ENCODE results near the gene RELN. TPM values are rescaled to one million over a fixed set of nuclear protein-coding genes. Genes with fewer than 3 reads are reported as not detected.

The RELN gene
- total and polyA plus RNA-seq, 2 of the 13 experiments (the other 11 are each of a cell fraction or from before 2014, with no cell fraction given), result 315 to 332 TPM

GRCh38 chr7:103695521-103695920 lies 293.9 kb downstream of the RELN start:
- Histone ChIP-seq H2AFZ (ENCODE audit: low read length) (no peak overlapping the region), H3K79me2 (ENCODE audit: insufficient read depth, low read length) (no peaks in the 10 kb centered on the region), H3K4me1 (ENCODE audit: insufficient read depth, low read length) (peaks cover 15% of the 10 kb centered on the region), H3K4me3 (replicated peaks in 1 of 3; ENCODE audit: insufficient read depth in 1 of 3, low read depth in 2 of 3, low read length in 3 of 3) (no peak overlapping the region), H3K27ac (ENCODE audit: extremely low read length, insufficient read depth, low read length) (no peak overlapping the region), H3K9me3 (ENCODE audit: low read length) (no peaks in the 10 kb centered on the region), H3K36me3 (replicated peaks in 1 of 2; ENCODE audit: control insufficient read depth in 1 of 2, insufficient read depth in 2 of 2, low read length in 2 of 2) (peaks cover 0 to 35% of the 10 kb centered on the region in 2 experiments; a peak in 3 of 5 replicates), H3K27me3 (ENCODE audit: control insufficient read depth in 1 of 2, insufficient read depth in 2 of 2, low read length in 2 of 2) (no peaks in the 10 kb centered on the region), H3K4me2 (ENCODE audit: low read depth, low read length) (no peak overlapping the region), H3K9ac (ENCODE audit: insufficient read depth, low read depth, low read length) (no peak overlapping the region), H4K20me1 (ENCODE audit: insufficient read depth, low read length) (no peaks in the 10 kb centered on the region)
- ChIA-PET CTCF (ENCODE audit: low intra/inter-chr PET ratio, low total read pairs) (no interaction called here), POLR2A (no interaction called here)
- BruUV-seq (replicated peaks), result no TSS peak
- intact Hi-C loops (cut with micrococcal nuclease; ENCODE audit: unreplicated experiment) (no loop called here), in situ Hi-C loops (cut with HindIII; ENCODE audit: extremely low pct_ligation_motif_present, low pct_unique_long_range_greater_than_20kb) (no loop called here)
- 71% methylated on average over 4 of the region's 4 CpGs for WGBS (ENCODE audit: low lambda C conversion rate)
- ATAC-seq (no peak), DNase-seq (ENCODE audit: low spot score) (no peak), FAIRE-seq (no peak)
- TF ChIP-seq ZNF784 (CRISPR knock-in tag; IDR thresholded peaks at IDR 0.05; ENCODE audit: borderline replicate concordance), result no peak
- TF ChIP-seq ZNF12 (CRISPR knock-in tag; IDR thresholded peaks at IDR 0.05), result no peak
- TF ChIP-seq, protein P1, sequence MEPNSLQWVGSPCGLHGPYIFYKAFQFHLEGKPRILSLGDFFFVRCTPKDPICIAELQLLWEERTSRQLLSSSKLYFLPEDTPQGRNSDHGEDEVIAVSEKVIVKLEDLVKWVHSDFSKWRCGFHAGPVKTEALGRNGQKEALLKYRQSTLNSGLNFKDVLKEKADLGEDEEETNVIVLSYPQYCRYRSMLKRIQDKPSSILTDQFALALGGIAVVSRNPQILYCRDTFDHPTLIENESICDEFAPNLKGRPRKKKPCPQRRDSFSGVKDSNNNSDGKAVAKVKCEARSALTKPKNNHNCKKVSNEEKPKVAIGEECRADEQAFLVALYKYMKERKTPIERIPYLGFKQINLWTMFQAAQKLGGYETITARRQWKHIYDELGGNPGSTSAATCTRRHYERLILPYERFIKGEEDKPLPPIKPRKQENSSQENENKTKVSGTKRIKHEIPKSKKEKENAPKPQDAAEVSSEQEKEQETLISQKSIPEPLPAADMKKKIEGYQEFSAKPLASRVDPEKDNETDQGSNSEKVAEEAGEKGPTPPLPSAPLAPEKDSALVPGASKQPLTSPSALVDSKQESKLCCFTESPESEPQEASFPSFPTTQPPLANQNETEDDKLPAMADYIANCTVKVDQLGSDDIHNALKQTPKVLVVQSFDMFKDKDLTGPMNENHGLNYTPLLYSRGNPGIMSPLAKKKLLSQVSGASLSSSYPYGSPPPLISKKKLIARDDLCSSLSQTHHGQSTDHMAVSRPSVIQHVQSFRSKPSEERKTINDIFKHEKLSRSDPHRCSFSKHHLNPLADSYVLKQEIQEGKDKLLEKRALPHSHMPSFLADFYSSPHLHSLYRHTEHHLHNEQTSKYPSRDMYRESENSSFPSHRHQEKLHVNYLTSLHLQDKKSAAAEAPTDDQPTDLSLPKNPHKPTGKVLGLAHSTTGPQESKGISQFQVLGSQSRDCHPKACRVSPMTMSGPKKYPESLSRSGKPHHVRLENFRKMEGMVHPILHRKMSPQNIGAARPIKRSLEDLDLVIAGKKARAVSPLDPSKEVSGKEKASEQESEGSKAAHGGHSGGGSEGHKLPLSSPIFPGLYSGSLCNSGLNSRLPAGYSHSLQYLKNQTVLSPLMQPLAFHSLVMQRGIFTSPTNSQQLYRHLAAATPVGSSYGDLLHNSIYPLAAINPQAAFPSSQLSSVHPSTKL (CRISPR knock-in tag; IDR thresholded peaks at IDR 0.05), result no peak
- TF ChIP-seq ZIK1 (CRISPR knock-in tag; IDR thresholded peaks at IDR 0.05; ENCODE audit: borderline replicate concordance, low read depth), result no peak
- TF ChIP-seq ZNF121 (CRISPR knock-in tag; IDR thresholded peaks at IDR 0.05), result no peak
- no peak for TF ChIP-seq ZNF354B (CRISPR knock-in tag; IDR thresholded peaks at IDR 0.05)
- TF ChIP-seq ZNF660 (CRISPR knock-in tag; IDR thresholded peaks at IDR 0.05; ENCODE audit: borderline replicate concordance, low read depth), result no peak
- TF ChIP-seq ZNF234 (CRISPR knock-in tag; conservative IDR thresholded peaks at IDR 0.05), result no peak
- TF ChIP-seq, protein P2, sequence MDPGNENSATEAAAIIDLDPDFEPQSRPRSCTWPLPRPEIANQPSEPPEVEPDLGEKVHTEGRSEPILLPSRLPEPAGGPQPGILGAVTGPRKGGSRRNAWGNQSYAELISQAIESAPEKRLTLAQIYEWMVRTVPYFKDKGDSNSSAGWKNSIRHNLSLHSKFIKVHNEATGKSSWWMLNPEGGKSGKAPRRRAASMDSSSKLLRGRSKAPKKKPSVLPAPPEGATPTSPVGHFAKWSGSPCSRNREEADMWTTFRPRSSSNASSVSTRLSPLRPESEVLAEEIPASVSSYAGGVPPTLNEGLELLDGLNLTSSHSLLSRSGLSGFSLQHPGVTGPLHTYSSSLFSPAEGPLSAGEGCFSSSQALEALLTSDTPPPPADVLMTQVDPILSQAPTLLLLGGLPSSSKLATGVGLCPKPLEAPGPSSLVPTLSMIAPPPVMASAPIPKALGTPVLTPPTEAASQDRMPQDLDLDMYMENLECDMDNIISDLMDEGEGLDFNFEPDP (CRISPR knock-in tag; conservative IDR thresholded peaks at IDR 0.05), result no peak
- no peak for TF ChIP-seq CBX2 (IDR thresholded peaks at IDR 0.05; ENCODE audit: low read depth, low read length)
- no peak for TF ChIP-seq CBX2 (CRISPR knock-in tag; IDR thresholded peaks at IDR 0.05; ENCODE audit: low read depth)
- TF ChIP-seq REL (CRISPR knock-in tag; conservative IDR thresholded peaks at IDR 0.05), result no peak
- no peak for TF ChIP-seq ZNF792 (CRISPR knock-in tag; IDR thresholded peaks at IDR 0.05)
- no peak for TF ChIP-seq EZH2 (conservative IDR thresholded peaks at IDR 0.05; ENCODE audit: low read depth, low read length)
- TF ChIP-seq, protein P3, sequence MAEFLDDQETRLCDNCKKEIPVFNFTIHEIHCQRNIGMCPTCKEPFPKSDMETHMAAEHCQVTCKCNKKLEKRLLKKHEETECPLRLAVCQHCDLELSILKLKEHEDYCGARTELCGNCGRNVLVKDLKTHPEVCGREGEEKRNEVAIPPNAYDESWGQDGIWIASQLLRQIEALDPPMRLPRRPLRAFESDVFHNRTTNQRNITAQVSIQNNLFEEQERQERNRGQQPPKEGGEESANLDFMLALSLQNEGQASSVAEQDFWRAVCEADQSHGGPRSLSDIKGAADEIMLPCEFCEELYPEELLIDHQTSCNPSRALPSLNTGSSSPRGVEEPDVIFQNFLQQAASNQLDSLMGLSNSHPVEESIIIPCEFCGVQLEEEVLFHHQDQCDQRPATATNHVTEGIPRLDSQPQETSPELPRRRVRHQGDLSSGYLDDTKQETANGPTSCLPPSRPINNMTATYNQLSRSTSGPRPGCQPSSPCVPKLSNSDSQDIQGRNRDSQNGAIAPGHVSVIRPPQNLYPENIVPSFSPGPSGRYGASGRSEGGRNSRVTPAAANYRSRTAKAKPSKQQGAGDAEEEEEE (CRISPR knock-in tag; IDR thresholded peaks at IDR 0.05; ENCODE audit: borderline replicate concordance), result no peak
- no peak for TF ChIP-seq TFAP4 (IDR thresholded peaks at IDR 0.05; ENCODE audit: borderline replicate concordance, low read depth)
